Measurements from ENCODE around the gene TAAR2.

- TF ChIP-seq CTCF (IDR thresholded peaks at IDR 0.05; ENCODE audit: insufficient read depth, low read depth, low read length) (no peak), EZH2 (IDR thresholded peaks at IDR 0.05; ENCODE audit: insufficient read depth, low read length) (no peak)
Measured at GRCh38 chr6:132650429-132650828, 26.4 kb upstream of the TAAR2 start.
